DND-41 (cell line): ENCODE data around the gene TNS1.

Source experiments
- CTCF ChIP-seq: IDR thresholded peaks from 2 replicates; pipeline ENCODE4 v1.5.1; 2012; ENCODE audit warnings: borderline replicate concordance, low read length, moderate library complexity, mild to moderate bottlenecking; ENCODE audit not compliant: poor library complexity, severe bottlenecking; ENCODE audit errors: extremely low read depth
- EZH2 ChIP-seq: IDR thresholded peaks from 3 replicates; pipeline ENCODE4 v1.6.1; 2012; ENCODE audit warnings: borderline replicate concordance, low read depth, mild to moderate bottlenecking, moderate library complexity, low read length, inconsistent platforms; ENCODE audit not compliant: severe bottlenecking

DNA sequence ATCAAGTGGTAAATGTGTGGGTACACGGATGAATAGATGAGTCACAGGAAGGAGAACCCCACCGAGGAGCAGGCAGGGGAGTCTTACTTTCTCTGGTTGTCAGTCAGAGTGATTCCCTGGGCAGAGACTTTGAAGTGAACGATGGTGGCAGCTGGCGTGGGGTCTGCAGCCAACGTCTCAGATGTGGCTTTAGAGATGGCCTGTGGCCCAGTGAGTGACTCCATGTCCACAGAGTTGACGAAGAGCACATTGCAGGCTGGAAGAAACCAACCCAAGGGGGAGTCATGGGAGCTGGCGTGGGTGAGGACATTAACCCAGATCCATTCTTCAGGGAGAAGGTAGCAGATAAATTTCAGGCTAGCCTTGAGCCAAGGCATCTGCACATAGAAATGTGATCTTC, 193.1 kb downstream of the TNS1 start:
- no peak for TF ChIP-seq CTCF
- no peak for TF ChIP-seq EZH2
